B cell (primary cell): Measurements from ENCODE around the gene UBAP1L. TPM values are rescaled to one million over a fixed set of nuclear protein-coding genes. Genes with fewer than 3 reads are reported as not detected.
A peak's percentile ranks its signal among the peaks of the same experiment; 100 is the strongest.

Experiments
- ATAC-seq: fragments of 200-7000 bp; cut with Tn5 transposase; one replicate; pipeline ENCODE4 v1.10.0; 2021; ENCODE audit warnings: low read depth, mild to moderate bottlenecking, moderate number of reproducible peaks, moderate library complexity
- CTCF ChIA-PET: fragments of 350-600 bp; sonication (Branson Sonifier 250); formaldehyde crosslinking; loops from one replicate; lab custom pipeline; 2021; ENCODE audit warnings: antibody characterized with exemption, inconsistent platforms; lab: Charles Lee
- POLR2A ChIA-PET: fragments of 350-600 bp; sonication (Branson Sonifier 250); formaldehyde crosslinking; loops from one replicate; lab custom pipeline; 2021; ENCODE audit warnings: antibody characterized with exemption; lab: Charles Lee
- DNase-seq: peaks from one replicate; pipeline ENCODE4 v3.0.0; 2013
- H2AFZ ChIP-seq: 2 replicates; pipeline ENCODE4 v1.6.1; 2012; ENCODE audit warnings: mild to moderate bottlenecking, low read depth, low read length; ENCODE audit not compliant: insufficient read depth, poor library complexity, severe bottlenecking
- H3K27ac ChIP-seq, 2 donors: 1 replicate in 1 of 2; 2 replicates in 1 of 2; pipeline ENCODE4 v1.5.1; 2012 to 2013; ENCODE audit warnings: low read length in 2 of 2, mild to moderate bottlenecking in 2 of 2, moderate library complexity in 1 of 2
- H3K27me3 ChIP-seq, 4 experiments: fragments of 200-600 bp in 1 of 4; sonication (generic) in 1 of 4; replicated peaks in 1 of 4; 1 replicate in 2 of 4; 2 replicates in 2 of 4; pipeline versions ENCODE4 v1.6.1 to v1.7.0; 2013 to 2016; ENCODE audit warnings: low read length in 3 of 4, mild to moderate bottlenecking in 2 of 4, mixed read lengths in 1 of 4, moderate library complexity in 1 of 4; ENCODE audit not compliant: insufficient read depth in 4 of 4, control insufficient read depth in 3 of 4; ENCODE audit errors: control extremely low read depth in 1 of 4
- H3K36me3 ChIP-seq, 2 experiments: replicated peaks in 1 of 2; 1 replicate in 1 of 2; 2 replicates in 1 of 2; pipeline versions ENCODE4 v1.6.1 to v1.7.1; 2013; ENCODE audit warnings: low read length in 1 of 2; ENCODE audit not compliant: insufficient read depth in 2 of 2, control insufficient read depth in 1 of 2; ENCODE audit errors: control extremely low read depth in 1 of 2, extremely low read depth in 1 of 2
- H3K4me1 ChIP-seq, 2 donors: fragments of 200-600 bp in 1 of 2; sonication (generic) in 1 of 2; 1 replicate in 1 of 2; 2 replicates in 1 of 2; pipeline versions ENCODE4 v1.5.1 to v1.6.1; 2013 to 2017; ENCODE audit warnings: low read length in 2 of 2; ENCODE audit not compliant: control insufficient read depth in 2 of 2, insufficient read depth in 2 of 2
- H3K4me2 ChIP-seq: replicated peaks from 2 replicates; pipeline ENCODE3; 2012; ENCODE audit warnings: mild to moderate bottlenecking, low read depth, low read length; ENCODE audit not compliant: poor library complexity, severe bottlenecking
- H3K4me3 ChIP-seq, 5 experiments: fragments of 200-600 bp in 1 of 5; sonication (generic) in 1 of 5; 1 replicate in 3 of 5; 2 replicates in 2 of 5; pipeline versions ENCODE4 v1.5.1 to v1.7.0; 2011 to 2016; ENCODE audit warnings: low read length in 4 of 5, mild to moderate bottlenecking in 4 of 5, low read depth in 2 of 5, control low read depth in 1 of 5, moderate library complexity in 1 of 5; ENCODE audit not compliant: insufficient read depth in 1 of 5; ENCODE audit errors: control extremely low read depth in 1 of 5, extremely low read depth in 1 of 5
- H3K79me2 ChIP-seq: fragments of 200-600 bp; sonication (generic); one replicate; pipeline ENCODE4 v1.6.0; 2016; ENCODE audit warnings: low read length; ENCODE audit not compliant: control insufficient read depth, insufficient read depth
- H3K9ac ChIP-seq: fragments of 200-600 bp; sonication (generic); 2 replicates; pipeline ENCODE4 v1.6.1; 2017; ENCODE audit warnings: mild to moderate bottlenecking, low read length, moderate library complexity
- H3K9me3 ChIP-seq, 3 donors: one replicate each; pipeline versions ENCODE4 v1.6.1 to v1.7.1; 2013; ENCODE audit warnings: low read length in 2 of 3; ENCODE audit not compliant: control insufficient read depth in 2 of 3, insufficient read depth in 1 of 3; ENCODE audit errors: control extremely low read depth in 1 of 3
- H4K20me1 ChIP-seq: 2 replicates; pipeline ENCODE4 v1.6.0; 2012; ENCODE audit warnings: mild to moderate bottlenecking, low read length; ENCODE audit not compliant: insufficient read depth, control insufficient read depth, poor library complexity, severe bottlenecking
- H3K27ac Mint-ChIP-seq: one replicate; pipeline ENCODE4 v1.8.0; 2021; ENCODE audit warnings: mixed read lengths
- H3K27me3 Mint-ChIP-seq: one replicate; pipeline ENCODE4 v1.8.0; 2021; ENCODE audit warnings: mixed read lengths
- H3K4me1 Mint-ChIP-seq: one replicate; pipeline ENCODE4 v1.8.0; 2021; ENCODE audit warnings: mixed read lengths
- H3K4me3 Mint-ChIP-seq: one replicate; pipeline ENCODE4 v1.8.0; 2021; ENCODE audit warnings: mixed read lengths
- H3K9me3 Mint-ChIP-seq: one replicate; pipeline ENCODE4 v1.8.0; 2022; ENCODE audit warnings: mixed read lengths; ENCODE audit not compliant: insufficient read depth
- CTCF ChIP-seq: fragments of 200-600 bp; IDR thresholded peaks from one replicate; pipeline ENCODE4 v1.8.0; 2022; ENCODE audit warnings: antibody characterized with exemption, mild to moderate bottlenecking
- EZH2 ChIP-seq: IDR thresholded peaks from 2 replicates; pipeline ENCODE4 v1.6.1; 2012; ENCODE audit warnings: borderline replicate concordance, low read depth, mild to moderate bottlenecking, moderate library complexity, low read length; ENCODE audit not compliant: insufficient read depth, poor library complexity, severe bottlenecking
- WGBS: methylation state at CpG from one replicate; pipeline ENCODE4 v1.1.5; 2013; ENCODE audit warnings: missing lambda C conversion rate; ENCODE audit not compliant: insufficient coverage; 5-methylcytosine and 5-hydroxymethylcytosine counted together
- intact Hi-C: fragments of 100-400 bp; cut with micrococcal nuclease; formaldehyde crosslinking; loops from one replicate; pipeline ENCODE4 v1.10.0; 2022
- polyA plus RNA-seq: library from polyadenylated mRNA; depleted of rRNA; stranded (reverse); fragments of >200 nt; gene quantifications from 2 replicates; pipeline ENCODE4 v1.2.3, GENCODE V29; 2012
- total RNA-seq, 2 donors: library from RNA; stranded (reverse); fragments of 120-200 nt in 1 of 2; gene quantifications; 1 replicate in 1 of 2; 2 replicates in 1 of 2; pipeline versions ENCODE4 v1.2.3 to v1.2.4, GENCODE V29; 2013 to 2022

Gene UBAP1L
- total and polyA plus RNA-seq, 2 donors (not counting 1 experiment from before 2014, with no cell fraction given) = 8.5 to 18.4 TPM

GRCh38 chr15:65054333-65055200 lies 60.4 kb downstream of the UBAP1L start:
- Mint-ChIP-seq H3K4me3 (no peak overlapping the region), H3K4me1 (peaks cover 11% of the 10 kb centered on the region), H3K27ac (no peak overlapping the region), H3K9me3 (no peaks in the 10 kb centered on the region), H3K27me3 (no peaks in the 10 kb centered on the region)
- Histone ChIP-seq H3K9me3 (no peaks in the 10 kb centered on the region), H3K9ac (no peak overlapping the region), H3K36me3 (no peaks in the 10 kb centered on the region), H3K4me1 (peaks cover 8 to 13% of the 10 kb centered on the region in 2 donors), H3K4me2 (no peak overlapping the region), H3K27ac (no peak overlapping the region), H2AFZ (no peak overlapping the region), H3K4me3 (no peak overlapping the region), H3K27me3 (peaks cover 0 to 5% (median 0%) of the 10 kb centered on the region in 4 experiments), H3K79me2 (no peaks in the 10 kb centered on the region), H4K20me1 (no peaks in the 10 kb centered on the region)
- ATAC-seq = peak; percentile 53
- ChIA-PET CTCF (interaction anchor here (0.5 to 4.1 kb wide), 12 partner anchors 12 to 331 kb away, joined by 3 to 13 read pairs (median 4); partner anchors contain the start of gene KBTBD13), POLR2A (no interaction called here)
- DNase-seq = peak; percentile 68
- intact Hi-C loops = loop anchor here (2.0 kb wide), 1 partner anchor 250 kb away; the partner anchor contains the start of gene RNU5B-1
- TF ChIP-seq CTCF (peak; percentile 76), EZH2 (no peak)
- whole genome bisulfite sequencing = 79% methylated on average over 26 of the region's 26 CpGs

- intact Hi-C loops = no loop called here
- H3K27ac Mint-ChIP-seq = no peak overlapping the region
- WGBS = 100% methylated on average over 1 of the region's 2 CpGs
- H3K4me1 Mint-ChIP-seq = peaks cover 15% of the 10 kb centered on the region
- ChIA-PET POLR2A (no interaction called here), CTCF (interaction anchor here (0.7 to 4.1 kb wide), 5 partner anchors 9 to 72 kb away, joined by 3 to 13 read pairs (median 3); no protein-coding TSS in a partner anchor)
- no peak for TF ChIP-seq EZH2
- TF ChIP-seq CTCF = no peak
- DNase-seq = no peak
- no peak overlapping the region for H2AFZ ChIP-seq
- H3K9ac ChIP-seq = no peak overlapping the region
- H3K79me2 ChIP-seq = no peaks in the 10 kb centered on the region
- no peaks in the 10 kb centered on the region for H3K27me3 Mint-ChIP-seq
- H3K4me3 Mint-ChIP-seq = no peak overlapping the region
- H3K4me3 ChIP-seq = no peak overlapping the region
- no peaks in the 10 kb centered on the region for H3K9me3 ChIP-seq
- no peaks in the 10 kb centered on the region for H3K9me3 Mint-ChIP-seq
- H3K36me3 ChIP-seq = no peaks in the 10 kb centered on the region
- no peak for ATAC-seq
- peaks cover 13 to 19% of the 10 kb centered on the region in 2 donors for H3K4me1 ChIP-seq
- H3K27ac ChIP-seq = no peak overlapping the region
- H3K27me3 ChIP-seq = peaks cover 0 to 6% (median 0%) of the 10 kb centered on the region in 4 experiments
- H4K20me1 ChIP-seq = no peaks in the 10 kb centered on the region
- H3K4me2 ChIP-seq = no peak overlapping the region
Observed at GRCh38 chr15:65052956-65053355, 62.0 kb downstream of the UBAP1L start.
